IPS DF 6.9 (cell line): ENCODE measurements around the gene PALLD.

Source experiments
- DNase-seq: peaks from one replicate; pipeline ENCODE4 v3.0.0-alpha.2; 2013; ENCODE audit warnings: low read depth, low spot score
- H3K27ac ChIP-seq: one replicate; pipeline ENCODE4 v1.5.1; 2013; ENCODE audit warnings: low read length, control low read depth
- H3K27me3 ChIP-seq: 2 replicates; pipeline ENCODE4 v1.6.1; 2013; ENCODE audit warnings: mild to moderate bottlenecking, low read length; ENCODE audit not compliant: control insufficient read depth, insufficient read depth
- H3K36me3 ChIP-seq: 2 replicates; pipeline ENCODE4 v1.6.1; 2013; ENCODE audit warnings: low read length; ENCODE audit not compliant: control insufficient read depth, insufficient read depth
- H3K4me1 ChIP-seq: 2 replicates; pipeline ENCODE4 v1.6.1; 2013; ENCODE audit warnings: low read length; ENCODE audit not compliant: control insufficient read depth, insufficient read depth
- H3K4me3 ChIP-seq: 2 replicates; pipeline ENCODE4 v1.5.1; 2013; ENCODE audit warnings: mild to moderate bottlenecking, low read length
- H3K9me3 ChIP-seq: 2 replicates; pipeline ENCODE4 v1.6.1; 2013; ENCODE audit warnings: low read length, inconsistent platforms; ENCODE audit not compliant: control insufficient read depth, insufficient read depth
- WGBS: extraction: QIAGEN DNeasy Blood & Tissue Kit; methylation state at CpG from one replicate; pipeline ENCODE4 v1.1.7; 2013; ENCODE audit warnings: mixed read lengths, missing lambda C conversion rate; ENCODE audit not compliant: insufficient read length, insufficient coverage; 5-methylcytosine and 5-hydroxymethylcytosine counted together

PALLD gene

GRCh38 chr4:168688584-168688983 is 191.7 kb downstream of the PALLD start:
- Histone ChIP-seq H3K36me3 (no peaks in the 10 kb centered on the region), H3K4me1 (no peaks in the 10 kb centered on the region), H3K4me3 (no peak overlapping the region), H3K27me3 (no peaks in the 10 kb centered on the region), H3K27ac (no peak overlapping the region), H3K9me3 (no peaks in the 10 kb centered on the region)
- WGBS = no CpG with 5 or more reads among the region's 3 CpGs
- no peak for DNase-seq

GRCh38 chr4:168689791-168690190 is 192.9 kb downstream of the PALLD start:
- Histone ChIP-seq H3K36me3 (no peaks in the 10 kb centered on the region), H3K4me3 (no peak overlapping the region), H3K27ac (no peak overlapping the region), H3K9me3 (no peaks in the 10 kb centered on the region), H3K27me3 (no peaks in the 10 kb centered on the region), H3K4me1 (no peaks in the 10 kb centered on the region)
- DNase-seq = no peak
- WGBS = no CpG with 5 or more reads among the region's 1 CpG

- H3K9me3 ChIP-seq = no peaks in the 10 kb centered on the region
- no peaks in the 10 kb centered on the region for H3K36me3 ChIP-seq
- H3K4me3 ChIP-seq = no peak overlapping the region
- no peaks in the 10 kb centered on the region for H3K27me3 ChIP-seq
- H3K27ac ChIP-seq = no peak overlapping the region
- WGBS = no CpG with 5 or more reads among the region's 2 CpGs
- H3K4me1 ChIP-seq = no peaks in the 10 kb centered on the region
- no peak for DNase-seq
These were observed 193.3 kb downstream of the PALLD start for GRCh38 chr4:168690199-168690598.

GRCh38 chr4:168691631-168692369 is 194.9 kb downstream of the PALLD start:
- DNase-seq = no peak
- WGBS = no CpG with 5 or more reads among the region's 6 CpGs
- H3K9me3 ChIP-seq = no peaks in the 10 kb centered on the region
- H3K36me3 ChIP-seq = no peaks in the 10 kb centered on the region
- no peak overlapping the region for H3K4me3 ChIP-seq
- H3K27ac ChIP-seq = no peak overlapping the region
- H3K27me3 ChIP-seq = no peaks in the 10 kb centered on the region
- no peaks in the 10 kb centered on the region for H3K4me1 ChIP-seq

- Histone ChIP-seq H3K9me3 (no peaks in the 10 kb centered on the region), H3K36me3 (no peaks in the 10 kb centered on the region), H3K27me3 (no peaks in the 10 kb centered on the region), H3K27ac (no peak overlapping the region), H3K4me1 (no peaks in the 10 kb centered on the region), H3K4me3 (no peak overlapping the region)
- no peak for DNase-seq
- no CpG with 5 or more reads among the region's 8 CpGs for WGBS
These were observed 197.1 kb downstream of the PALLD start for GRCh38 chr4:168693750-168694490.

GRCh38 chr4:168694667-168695066 is 197.8 kb downstream of the PALLD start:
- Histone ChIP-seq H3K27ac (no peak overlapping the region), H3K27me3 (no peaks in the 10 kb centered on the region), H3K9me3 (no peaks in the 10 kb centered on the region), H3K4me1 (no peaks in the 10 kb centered on the region), H3K4me3 (no peak overlapping the region), H3K36me3 (no peaks in the 10 kb centered on the region)
- DNase-seq = no peak
- WGBS = no CpG with 5 or more reads among the region's 4 CpGs

GRCh38 chr4:168695288-168695687 is 198.4 kb downstream of the PALLD start:
- no CpG with 5 or more reads among the region's 2 CpGs for WGBS

GRCh38 chr4:168696280-168696679 is 199.4 kb downstream of the PALLD start:
- H3K27ac ChIP-seq = no peak overlapping the region
- H3K9me3 ChIP-seq = no peaks in the 10 kb centered on the region
- WGBS = no CpG with 5 or more reads among the region's 1 CpG
- H3K27me3 ChIP-seq = no peaks in the 10 kb centered on the region
- DNase-seq = no peak
- no peaks in the 10 kb centered on the region for H3K36me3 ChIP-seq
- H3K4me3 ChIP-seq = no peak overlapping the region
- no peaks in the 10 kb centered on the region for H3K4me1 ChIP-seq

More at GRCh38 chr4:168695288-168695687, 198.4 kb downstream of the PALLD start:
- Histone ChIP-seq H3K4me3 (no peak overlapping the region), H3K4me1 (no peaks in the 10 kb centered on the region), H3K27me3 (no peaks in the 10 kb centered on the region), H3K36me3 (no peaks in the 10 kb centered on the region), H3K27ac (no peak overlapping the region), H3K9me3 (no peaks in the 10 kb centered on the region)
- no peak for DNase-seq

GRCh38 chr4:168696826-168697225 is 200.0 kb downstream of the PALLD start:
- no CpG with 5 or more reads among the region's 4 CpGs for WGBS
- H3K27me3 ChIP-seq = no peaks in the 10 kb centered on the region
- no peaks in the 10 kb centered on the region for H3K36me3 ChIP-seq

GRCh38 chr4:168699224-168699878 is 202.5 kb downstream of the PALLD start:
- Histone ChIP-seq H3K4me3 (no peak overlapping the region), H3K27me3 (no peaks in the 10 kb centered on the region), H3K9me3 (no peaks in the 10 kb centered on the region), H3K4me1 (no peaks in the 10 kb centered on the region), H3K27ac (no peak overlapping the region), H3K36me3 (no peaks in the 10 kb centered on the region)
- DNase-seq = no peak
- no CpG with 5 or more reads among the region's 3 CpGs for WGBS

More at GRCh38 chr4:168696826-168697225, 200.0 kb downstream of the PALLD start:
- Histone ChIP-seq H3K4me1 (no peaks in the 10 kb centered on the region), H3K4me3 (no peak overlapping the region), H3K27ac (no peak overlapping the region), H3K9me3 (no peaks in the 10 kb centered on the region)
- DNase-seq = no peak
